Loucy (cell line): ENCODE data around the gene SPATA20.

ENCODE experiments used
- EZH2phosphoT487 ChIP-seq: fragments of 200-600 bp; IDR thresholded peaks from 2 replicates; pipeline ENCODE4 v1.6.1; 2018; ENCODE audit warnings: antibody characterized with exemption, mild to moderate bottlenecking, moderate library complexity, borderline replicate concordance
- TF ChIP-seq, protein P1 (sequence below): fragments of 200-600 bp; sonication (generic); conservative IDR thresholded peaks from 2 replicates; pipeline ENCODE4 v1.5.1; 2014; ENCODE audit warnings: mild to moderate bottlenecking, antibody characterized with exemption, low read length

DNA sequence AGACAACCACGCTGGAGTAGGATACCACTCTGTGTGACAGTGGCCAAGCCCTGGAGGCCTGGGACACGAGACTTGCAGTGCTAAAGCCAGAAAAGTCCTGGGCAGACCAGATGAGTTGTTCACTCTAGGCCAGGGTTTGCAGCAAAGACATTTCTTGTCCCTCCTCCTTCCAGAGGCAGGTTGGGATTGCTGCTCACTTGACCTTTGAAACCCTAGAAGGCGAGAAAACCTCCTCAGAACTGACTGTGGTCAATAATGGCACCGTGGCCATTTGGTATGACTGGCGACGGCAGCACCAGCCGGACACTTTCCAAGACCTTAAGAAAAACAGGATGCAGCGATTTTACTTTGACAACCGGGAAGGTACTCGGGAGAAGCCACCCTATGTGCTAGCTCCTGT, 24.2 kb upstream of the SPATA20 start:
- TF ChIP-seq, protein P1, sequence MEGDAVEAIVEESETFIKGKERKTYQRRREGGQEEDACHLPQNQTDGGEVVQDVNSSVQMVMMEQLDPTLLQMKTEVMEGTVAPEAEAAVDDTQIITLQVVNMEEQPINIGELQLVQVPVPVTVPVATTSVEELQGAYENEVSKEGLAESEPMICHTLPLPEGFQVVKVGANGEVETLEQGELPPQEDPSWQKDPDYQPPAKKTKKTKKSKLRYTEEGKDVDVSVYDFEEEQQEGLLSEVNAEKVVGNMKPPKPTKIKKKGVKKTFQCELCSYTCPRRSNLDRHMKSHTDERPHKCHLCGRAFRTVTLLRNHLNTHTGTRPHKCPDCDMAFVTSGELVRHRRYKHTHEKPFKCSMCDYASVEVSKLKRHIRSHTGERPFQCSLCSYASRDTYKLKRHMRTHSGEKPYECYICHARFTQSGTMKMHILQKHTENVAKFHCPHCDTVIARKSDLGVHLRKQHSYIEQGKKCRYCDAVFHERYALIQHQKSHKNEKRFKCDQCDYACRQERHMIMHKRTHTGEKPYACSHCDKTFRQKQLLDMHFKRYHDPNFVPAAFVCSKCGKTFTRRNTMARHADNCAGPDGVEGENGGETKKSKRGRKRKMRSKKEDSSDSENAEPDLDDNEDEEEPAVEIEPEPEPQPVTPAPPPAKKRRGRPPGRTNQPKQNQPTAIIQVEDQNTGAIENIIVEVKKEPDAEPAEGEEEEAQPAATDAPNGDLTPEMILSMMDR, result no peak
- no peak for TF ChIP-seq EZH2phosphoT487
